ENCODE results near the gene CHAMP1.
"Not testable (repeated sequence)": the region's sequence is repeated elsewhere in the genome, so short reads cannot be mapped to it uniquely, and the experiment has no call there.

Gene CHAMP1

GRCh38 chr13:114334305-114335053, 20.2 kb downstream of the CHAMP1 start:
- DNase-seq, result no peak

GRCh38 chr13:114336457-114336856, 22.2 kb downstream of the CHAMP1 start:
- DNase-seq, result not testable (repeated sequence)

GRCh38 chr13:114338959-114339358, 24.7 kb downstream of the CHAMP1 start:
- DNase-seq, result no peak

GRCh38 chr13:114339857-114340534, 25.7 kb downstream of the CHAMP1 start:
- DNase-seq, result peak; percentile 32 to 46

GRCh38 chr13:114341003-114341777, 26.9 kb downstream of the CHAMP1 start:
- no peak for DNase-seq

DNA sequence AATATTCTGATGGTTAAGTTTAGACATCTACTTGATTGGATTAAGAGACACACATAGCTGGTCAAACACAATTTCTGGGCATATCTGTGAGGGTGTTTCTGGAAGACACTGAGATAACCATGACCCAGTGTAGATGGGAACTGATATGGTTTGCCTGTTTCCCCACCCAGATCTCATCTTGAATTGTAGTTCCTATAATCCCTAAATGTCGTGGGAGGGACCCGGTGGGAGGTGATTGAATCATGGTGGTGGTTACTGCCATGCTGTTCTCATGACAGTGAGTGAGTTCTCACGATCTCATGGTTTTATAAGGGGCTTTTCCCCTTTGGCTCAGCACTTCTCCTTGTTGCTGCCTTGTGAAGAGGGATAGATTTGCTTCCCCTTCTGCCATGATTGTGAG, 33.0 kb downstream of the CHAMP1 start:
- DNase-seq, result not testable (repeated sequence)

- peak; percentile 33 to 46 for DNase-seq
These were observed 38.5 kb downstream of the CHAMP1 start for GRCh38 chr13:114352763-114353162.

DNA sequence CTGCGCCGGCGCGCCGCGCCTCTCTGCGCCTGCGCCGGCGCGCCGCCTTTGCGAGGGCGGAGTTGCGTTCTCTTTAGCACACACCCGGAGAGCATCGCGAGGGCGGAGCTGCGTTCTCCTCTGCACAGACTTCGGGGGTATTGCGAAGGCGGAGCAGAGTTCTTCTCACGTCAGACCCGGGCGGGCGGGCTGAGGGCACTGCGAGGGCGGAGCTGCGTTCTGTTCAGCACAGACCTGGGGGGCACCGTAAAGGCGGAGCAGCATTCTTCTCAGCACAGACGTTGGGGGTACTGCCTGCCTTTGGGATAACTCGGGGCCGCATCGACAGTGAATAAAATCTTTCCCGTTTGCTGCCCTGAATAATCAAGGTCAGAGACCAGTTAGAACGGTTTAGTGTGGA, 39.1 kb downstream of the CHAMP1 start:
- DNase-seq, result not testable (repeated sequence)
